Astrocyte (in vitro differentiated cells and primary cell): Measurements from ENCODE around the gene BRMS1L. TPM values are rescaled to one million over a fixed set of nuclear protein-coding genes. Genes with fewer than 3 reads are reported as not detected.
A peak's percentile ranks its signal among the peaks of the same experiment; 100 is the strongest.

Source experiments
- DNase-seq: peaks from one replicate; pipeline ENCODE4 v3.0.0-alpha.2; 2010; ENCODE audit warnings: low read depth
- FAIRE-seq: peaks from 2 replicates; lab custom pipeline; 2011; peaks lifted over from hg19 to GRCh38; lab: Jason Lieb, UNC
- H2AFZ ChIP-seq: 2 replicates; pipeline ENCODE4 v1.6.0; 2012; ENCODE audit warnings: low read depth, low read length, inconsistent platforms
- H3K27ac ChIP-seq: 2 replicates; pipeline ENCODE4 v1.5.1; 2011; ENCODE audit warnings: low read depth, low read length, inconsistent platforms
- H3K27me3 ChIP-seq: 2 replicates; pipeline ENCODE4 v1.6.0; 2011; ENCODE audit warnings: low read length, inconsistent platforms; ENCODE audit not compliant: insufficient read depth
- H3K36me3 ChIP-seq: 2 replicates; pipeline ENCODE4 v1.5.1; 2011; ENCODE audit warnings: low read length, inconsistent platforms; ENCODE audit not compliant: insufficient read depth
- H3K4me1 ChIP-seq: 2 replicates; pipeline ENCODE4 v1.5.1; 2011; ENCODE audit warnings: low read length, inconsistent platforms; ENCODE audit not compliant: insufficient read depth
- H3K4me2 ChIP-seq: 2 replicates; pipeline ENCODE4 v1.6.0; 2012; ENCODE audit warnings: low read length, inconsistent platforms
- H3K4me3 ChIP-seq: 2 replicates; pipeline ENCODE4 v1.5.1; 2011; ENCODE audit warnings: low read depth, mild to moderate bottlenecking, low read length, inconsistent platforms; ENCODE audit not compliant: insufficient read depth
- H3K79me2 ChIP-seq: 2 replicates; pipeline ENCODE4 v1.6.0; 2012; ENCODE audit warnings: mild to moderate bottlenecking, low read length, inconsistent platforms; ENCODE audit not compliant: insufficient read depth
- H3K9ac ChIP-seq: 2 replicates; pipeline ENCODE4 v1.6.0; 2012; ENCODE audit warnings: mild to moderate bottlenecking, low read length, inconsistent platforms
- H3K9me3 ChIP-seq: 2 replicates; pipeline ENCODE4 v1.5.1; 2012; ENCODE audit warnings: low read depth, mild to moderate bottlenecking, low read length, inconsistent platforms; ENCODE audit not compliant: insufficient read depth
- H4K20me1 ChIP-seq: 2 replicates; pipeline ENCODE4 v1.6.0; 2012; ENCODE audit warnings: low read length, inconsistent platforms; ENCODE audit not compliant: insufficient read depth
- H3K27ac Mint-ChIP-seq: one replicate; pipeline ENCODE4 v1.8.0; 2021; ENCODE audit warnings: mild to moderate bottlenecking, mixed read lengths; ENCODE audit not compliant: unreplicated experiment
- H3K27me3 Mint-ChIP-seq: one replicate; pipeline ENCODE4 v1.8.0; 2021; ENCODE audit warnings: low read depth, mixed read lengths; ENCODE audit not compliant: unreplicated experiment
- H3K36me3 Mint-ChIP-seq: one replicate; pipeline ENCODE4 v1.8.0; 2021; ENCODE audit warnings: low read depth, mixed read lengths; ENCODE audit not compliant: unreplicated experiment
- H3K4me1 Mint-ChIP-seq: one replicate; pipeline ENCODE4 v1.8.0; 2021; ENCODE audit warnings: low read depth, mixed read lengths; ENCODE audit not compliant: unreplicated experiment
- H3K4me3 Mint-ChIP-seq: one replicate; pipeline ENCODE4 v1.8.0; 2021; ENCODE audit warnings: mild to moderate bottlenecking, moderate library complexity, mixed read lengths; ENCODE audit not compliant: unreplicated experiment
- H3K9me3 Mint-ChIP-seq: one replicate; pipeline ENCODE4 v1.8.0; 2021; ENCODE audit warnings: mild to moderate bottlenecking, mixed read lengths; ENCODE audit not compliant: unreplicated experiment
- CTCF ChIP-seq: IDR thresholded peaks from 2 replicates; pipeline ENCODE4 v1.5.1; 2011; ENCODE audit warnings: low read depth, mild to moderate bottlenecking, inconsistent platforms, low read length, moderate library complexity; ENCODE audit not compliant: insufficient read depth
- EZH2 ChIP-seq: IDR thresholded peaks from 2 replicates; pipeline ENCODE4 v1.6.1; 2012; ENCODE audit warnings: mild to moderate bottlenecking, low read length, inconsistent platforms; ENCODE audit not compliant: insufficient read depth
- total RNA-seq: library from RNA; stranded (reverse); gene quantifications from 2 replicates; pipeline ENCODE4 v1.2.1, GENCODE V29; 2021

The BRMS1L gene
- total RNA-seq, 1 donor from 2014 or later = 12.0 TPM

- TF ChIP-seq CTCF = no peak
- TF ChIP-seq EZH2 = no peak
- no peaks in the 10 kb centered on the region for H4K20me1 ChIP-seq
- H3K4me3 ChIP-seq = no peak overlapping the region
- H3K27ac Mint-ChIP-seq = no peak overlapping the region
- H3K79me2 ChIP-seq = no peaks in the 10 kb centered on the region
- H3K9me3 ChIP-seq = no peaks in the 10 kb centered on the region
- DNase-seq = peak; percentile 28
- no peaks in the 10 kb centered on the region for H3K27me3 Mint-ChIP-seq
- H2AFZ ChIP-seq = no peak overlapping the region
- no peak overlapping the region for H3K27ac ChIP-seq
- H3K4me2 ChIP-seq = no peak overlapping the region
- no peaks in the 10 kb centered on the region for H3K9me3 Mint-ChIP-seq
- no peak overlapping the region for H3K4me3 Mint-ChIP-seq
- peaks cover 21% of the 10 kb centered on the region for H3K4me1 Mint-ChIP-seq
- no peak for FAIRE-seq
- H3K27me3 ChIP-seq = no peaks in the 10 kb centered on the region
- no peaks in the 10 kb centered on the region for H3K36me3 ChIP-seq
- no peak overlapping the region for H3K9ac ChIP-seq
- H3K4me1 ChIP-seq = peaks cover 16% of the 10 kb centered on the region
- no peaks in the 10 kb centered on the region for H3K36me3 Mint-ChIP-seq
Observed at GRCh38 chr14:35877276-35877675, 51.1 kb downstream of the BRMS1L start.

- Mint-ChIP-seq H3K36me3 (no peaks in the 10 kb centered on the region), H3K27me3 (no peaks in the 10 kb centered on the region), H3K4me3 (no peak overlapping the region), H3K9me3 (no peaks in the 10 kb centered on the region), H3K27ac (peak overlapping the region; percentile 73), H3K4me1 (peaks cover 21% of the 10 kb centered on the region)
- Histone ChIP-seq H3K36me3 (no peaks in the 10 kb centered on the region), H4K20me1 (no peaks in the 10 kb centered on the region), H3K79me2 (no peaks in the 10 kb centered on the region), H3K4me2 (peak overlapping the region; percentile 74), H3K27me3 (no peaks in the 10 kb centered on the region), H3K9me3 (no peaks in the 10 kb centered on the region), H3K4me3 (peak overlapping the region; percentile 23), H2AFZ (no peak overlapping the region), H3K4me1 (peaks cover 16% of the 10 kb centered on the region), H3K9ac (peak overlapping the region; percentile 27), H3K27ac (peak overlapping the region; percentile 46)
- DNase-seq (peak; percentile 87), FAIRE-seq (peak; percentile 97)
- TF ChIP-seq EZH2 (no peak), CTCF (no peak)
Observed at GRCh38 chr14:35878272-35879150, 52.4 kb downstream of the BRMS1L start.
